OCI-LY3 (cell line): ENCODE results near the gene MLLT10.

Experiments
- H2AFZ ChIP-seq: fragments of 200-600, 300-600 bp; shearing (Covaris generic); 2 replicates; pipeline ENCODE4 v1.6.0; 2014; ENCODE audit warnings: antibody characterized with exemption, low read depth, low read length
- H3K27ac ChIP-seq: fragments of 200-600, 300-600 bp; sonication (generic); 2 replicates; pipeline ENCODE4 v1.5.1; 2014; ENCODE audit warnings: mild to moderate bottlenecking, low read length, moderate library complexity, mixed read lengths
- H3K27me3 ChIP-seq: fragments of 200-600, 300-600 bp; sonication (generic); 2 replicates; pipeline ENCODE4 v1.6.1; 2014; ENCODE audit warnings: low read depth, low read length, mixed read lengths
- H3K36me3 ChIP-seq: fragments of 200-600, 300-600 bp; sonication (generic); replicated peaks from 2 replicates; pipeline ENCODE3; 2014; ENCODE audit warnings: low read depth, low read length, mixed read lengths
- H3K4me1 ChIP-seq: fragments of 300-600, 200-600 bp; sonication (generic); 2 replicates; pipeline ENCODE4 v1.6.1; 2014; ENCODE audit warnings: low read length, mixed read lengths
- H3K4me2 ChIP-seq: fragments of 200-600, 300-600 bp; sonication (generic); 2 replicates; pipeline ENCODE4 v1.6.1; 2014; ENCODE audit warnings: low read length, mixed read lengths
- H3K4me3 ChIP-seq: fragments of 300-600, 200-600 bp; sonication (generic); 2 replicates; pipeline ENCODE4 v1.5.1; 2014; ENCODE audit warnings: antibody characterized with exemption, mild to moderate bottlenecking, low read length, moderate library complexity
- H3K79me2 ChIP-seq: fragments of 300-600, 200-600 bp; shearing (Covaris generic); 2 replicates; pipeline ENCODE4 v1.6.1; 2014; ENCODE audit warnings: mild to moderate bottlenecking, low read length, mixed read lengths
- H3K9ac ChIP-seq: fragments of 300-600, 200-600 bp; shearing (Covaris generic); 2 replicates; pipeline ENCODE4 v1.6.0; 2014; ENCODE audit warnings: mild to moderate bottlenecking, low read length, moderate library complexity
- H3K9me3 ChIP-seq: fragments of 200-600, 300-600 bp; shearing (Covaris generic); 2 replicates; pipeline ENCODE4 v1.6.1; 2014; ENCODE audit warnings: low read length, mixed read lengths; ENCODE audit not compliant: insufficient read depth
- H4K20me1 ChIP-seq: fragments of 200-600, 300-600 bp; sonication (generic); 2 replicates; pipeline ENCODE4 v1.6.1; 2016; ENCODE audit warnings: low read length, mixed read lengths; ENCODE audit not compliant: insufficient read depth
- EZH2phosphoT487 ChIP-seq: fragments of 200-600 bp; shearing (Covaris generic); IDR thresholded peaks from 2 replicates; pipeline ENCODE4 v1.6.1; 2018; ENCODE audit warnings: antibody characterized with exemption, mixed run types, low read depth
- TF ChIP-seq, protein P1 (sequence below): fragments of 200-600, 300-600 bp; sonication (generic); IDR thresholded peaks from 2 replicates; pipeline ENCODE4 v1.5.1; 2014; ENCODE audit warnings: antibody characterized with exemption, low read length, low read depth

Gene MLLT10

DNA sequence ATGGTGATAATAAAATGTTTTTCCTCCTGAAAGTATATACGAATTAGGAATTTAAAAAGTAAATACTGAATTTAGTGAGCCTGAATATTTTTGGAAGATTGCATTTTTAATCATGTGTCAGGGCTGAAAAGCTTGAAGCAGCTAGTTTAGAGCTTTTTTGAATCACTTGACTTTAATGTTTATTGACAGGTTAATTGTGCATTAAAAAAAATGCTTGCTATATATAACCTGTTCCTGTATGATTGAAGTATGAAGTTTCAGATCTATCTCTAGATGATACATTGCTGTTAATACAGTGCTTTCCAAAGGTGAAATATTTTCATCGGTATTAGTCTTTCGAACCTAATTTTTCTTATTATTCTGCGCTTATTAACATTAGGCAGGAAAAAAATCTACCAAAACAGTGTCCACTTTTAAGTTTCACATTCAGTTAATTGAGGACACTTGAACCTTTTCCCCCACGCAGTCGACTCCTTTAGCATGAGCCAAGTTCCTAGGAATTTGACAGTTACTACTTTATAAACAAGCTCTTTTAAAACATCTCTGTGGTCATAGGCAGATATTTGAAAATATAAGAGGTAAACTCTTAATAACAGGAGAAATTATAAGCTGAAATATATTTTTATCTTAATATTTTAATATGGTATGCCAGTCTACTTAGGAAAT is 187.1 kb downstream of the MLLT10 start:
- H2AFZ ChIP-seq = no peak overlapping the region
- H3K9ac ChIP-seq = no peak overlapping the region
- no peak overlapping the region for H3K4me2 ChIP-seq
- H3K4me3 ChIP-seq = no peak overlapping the region
- H4K20me1 ChIP-seq = no peaks in the 10 kb centered on the region
- no peaks in the 10 kb centered on the region for H3K27me3 ChIP-seq
- H3K79me2 ChIP-seq = no peaks in the 10 kb centered on the region
- H3K9me3 ChIP-seq = no peaks in the 10 kb centered on the region
- H3K27ac ChIP-seq = no peak overlapping the region
- H3K4me1 ChIP-seq = peaks cover 21% of the 10 kb centered on the region
- H3K36me3 ChIP-seq = no peaks in the 10 kb centered on the region
- TF ChIP-seq, protein P1, sequence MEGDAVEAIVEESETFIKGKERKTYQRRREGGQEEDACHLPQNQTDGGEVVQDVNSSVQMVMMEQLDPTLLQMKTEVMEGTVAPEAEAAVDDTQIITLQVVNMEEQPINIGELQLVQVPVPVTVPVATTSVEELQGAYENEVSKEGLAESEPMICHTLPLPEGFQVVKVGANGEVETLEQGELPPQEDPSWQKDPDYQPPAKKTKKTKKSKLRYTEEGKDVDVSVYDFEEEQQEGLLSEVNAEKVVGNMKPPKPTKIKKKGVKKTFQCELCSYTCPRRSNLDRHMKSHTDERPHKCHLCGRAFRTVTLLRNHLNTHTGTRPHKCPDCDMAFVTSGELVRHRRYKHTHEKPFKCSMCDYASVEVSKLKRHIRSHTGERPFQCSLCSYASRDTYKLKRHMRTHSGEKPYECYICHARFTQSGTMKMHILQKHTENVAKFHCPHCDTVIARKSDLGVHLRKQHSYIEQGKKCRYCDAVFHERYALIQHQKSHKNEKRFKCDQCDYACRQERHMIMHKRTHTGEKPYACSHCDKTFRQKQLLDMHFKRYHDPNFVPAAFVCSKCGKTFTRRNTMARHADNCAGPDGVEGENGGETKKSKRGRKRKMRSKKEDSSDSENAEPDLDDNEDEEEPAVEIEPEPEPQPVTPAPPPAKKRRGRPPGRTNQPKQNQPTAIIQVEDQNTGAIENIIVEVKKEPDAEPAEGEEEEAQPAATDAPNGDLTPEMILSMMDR = no peak
- no peak for TF ChIP-seq EZH2phosphoT487

- H2AFZ ChIP-seq = no peak overlapping the region
- TF ChIP-seq EZH2phosphoT487 = no peak
- TF ChIP-seq, protein P1 = no peak
- no peaks in the 10 kb centered on the region for H3K36me3 ChIP-seq
- no peaks in the 10 kb centered on the region for H3K79me2 ChIP-seq
- no peak overlapping the region for H3K27ac ChIP-seq
- peaks cover 21% of the 10 kb centered on the region for H3K4me1 ChIP-seq
- H3K4me3 ChIP-seq = no peak overlapping the region
- H3K9me3 ChIP-seq = no peaks in the 10 kb centered on the region
- no peaks in the 10 kb centered on the region for H3K27me3 ChIP-seq
- no peaks in the 10 kb centered on the region for H4K20me1 ChIP-seq
- no peak overlapping the region for H3K4me2 ChIP-seq
- H3K9ac ChIP-seq = no peak overlapping the region
Observed at GRCh38 chr10:21722209-21722608, 188.2 kb downstream of the MLLT10 start.

DNA sequence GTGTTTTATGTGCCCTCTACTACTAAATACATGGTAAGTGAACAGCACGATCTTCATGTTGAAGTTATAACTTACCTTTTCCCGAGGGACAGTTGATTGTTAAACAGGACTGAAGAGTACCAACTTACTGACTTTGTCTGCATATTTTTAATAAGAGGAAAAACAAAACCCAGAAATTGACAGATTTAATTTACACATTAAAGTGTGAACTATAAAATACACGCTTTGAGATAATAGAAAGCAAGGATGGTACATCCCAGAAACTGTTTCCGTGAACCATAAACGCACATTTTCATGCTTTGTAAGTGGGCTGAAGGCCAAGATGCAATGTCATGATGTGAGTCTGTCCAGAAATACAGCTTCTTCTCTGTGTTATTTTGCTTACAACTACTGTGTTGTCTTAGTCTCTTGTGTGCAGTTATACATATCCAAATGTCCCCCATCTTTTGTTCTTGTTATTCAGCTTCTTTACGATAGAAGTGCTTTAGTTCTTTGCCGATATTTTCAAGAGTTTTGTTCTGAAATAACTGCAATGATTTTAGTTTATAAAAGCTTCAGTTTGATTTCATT is 190.1 kb downstream of the MLLT10 start:
- Histone ChIP-seq H2AFZ (no peak overlapping the region), H3K9ac (no peak overlapping the region), H3K4me3 (no peak overlapping the region), H4K20me1 (no peaks in the 10 kb centered on the region), H3K27me3 (no peaks in the 10 kb centered on the region), H3K27ac (no peak overlapping the region), H3K36me3 (no peaks in the 10 kb centered on the region), H3K4me2 (no peak overlapping the region), H3K4me1 (peaks cover 21% of the 10 kb centered on the region), H3K79me2 (no peaks in the 10 kb centered on the region), H3K9me3 (no peaks in the 10 kb centered on the region)
- TF ChIP-seq, protein P1 = no peak
- TF ChIP-seq EZH2phosphoT487 = no peak

GRCh38 chr10:21724687-21725367 is 190.8 kb downstream of the MLLT10 start:
- H3K79me2 ChIP-seq = no peaks in the 10 kb centered on the region
- H4K20me1 ChIP-seq = no peaks in the 10 kb centered on the region
- H3K4me2 ChIP-seq = no peak overlapping the region
- peaks cover 14% of the 10 kb centered on the region for H3K4me1 ChIP-seq
- H3K27ac ChIP-seq = no peak overlapping the region
- no peak overlapping the region for H2AFZ ChIP-seq
- no peaks in the 10 kb centered on the region for H3K27me3 ChIP-seq
- H3K36me3 ChIP-seq = no peaks in the 10 kb centered on the region
- TF ChIP-seq, protein P1 = no peak
- TF ChIP-seq EZH2phosphoT487 = no peak
- no peak overlapping the region for H3K9ac ChIP-seq
- no peaks in the 10 kb centered on the region for H3K9me3 ChIP-seq
- H3K4me3 ChIP-seq = no peak overlapping the region
